Breast epithelium (tissue), 3 donors: ENCODE data around the gene MYO1B.

ENCODE experiments used
- CTCF ChIP-seq, 3 donors: fragments of 450-650 bp; IDR thresholded peaks; one replicate each; pipeline ENCODE4 v1.5.1; 2016 to 2017; ENCODE audit warnings: antibody characterized with exemption in 3 of 3, mild to moderate bottlenecking in 3 of 3, moderate library complexity in 3 of 3
- POLR2A ChIP-seq: fragments of 450-650 bp; IDR thresholded peaks from one replicate; pipeline ENCODE4 v1.6.1; 2016; ENCODE audit warnings: antibody characterized with exemption, mild to moderate bottlenecking, moderate library complexity

- no peak for TF ChIP-seq CTCF (IDR thresholded peaks at IDR 0.05)
- TF ChIP-seq POLR2A: no peak
Measured at GRCh38 chr2:191234376-191234775, 10.8 kb upstream of the MYO1B start.
